ENCODE measurements around the gene FAM217B.

FAM217B gene

GRCh38 chr20:59940129-59940955 is at the start of gene FAM217B, which contains the start of gene PPP1R3D:
Gene FAM217B, plus strand, starts transcription at chr20:59940389. Its CDS starts 3,555 bp downstream, at chr20:59943944.
Gene PPP1R3D, minus strand, starts transcription at chr20:59940305. Its CDS starts 374 bp downstream, at chr20:59939931.
- DNase-seq (ENCODE audit: low read depth in 1 of 2, low spot score in 1 of 2): peak; percentile 77 to 82

GRCh38 chr20:59891581-59891980 is 48.6 kb upstream of the FAM217B start:
- DNase-seq (ENCODE audit: low read depth in 1 of 2, low spot score in 1 of 2): no peak

- DNase-seq (ENCODE audit: low read depth in 1 of 2, low spot score in 1 of 2): no peak
These were observed 44.3 kb upstream of the FAM217B start for GRCh38 chr20:59895908-59896307.

- no peak for DNase-seq (ENCODE audit: low read depth in 1 of 2, low spot score in 1 of 2)
These were observed 37.7 kb upstream of the FAM217B start for GRCh38 chr20:59902470-59902869.

GRCh38 chr20:59903621-59904020 is 36.6 kb upstream of the FAM217B start:
- no peak for DNase-seq (ENCODE audit: low read depth in 1 of 2, low spot score in 1 of 2)

- no peak for DNase-seq (ENCODE audit: low read depth in 1 of 2, low spot score in 1 of 2)
These were observed 31.3 kb upstream of the FAM217B start for GRCh38 chr20:59908855-59909254.

GRCh38 chr20:59911041-59911440 is 29.1 kb upstream of the FAM217B start:
- DNase-seq (ENCODE audit: low read depth in 1 of 2, low spot score in 1 of 2): no peak

GRCh38 chr20:59912609-59913008 is 27.6 kb upstream of the FAM217B start:
- no peak for DNase-seq (ENCODE audit: low read depth in 1 of 2, low spot score in 1 of 2)

GRCh38 chr20:59920944-59921343 is 19.2 kb upstream of the FAM217B start:
- no peak for DNase-seq (ENCODE audit: low read depth in 1 of 2, low spot score in 1 of 2)

GRCh38 chr20:59923514-59923913 is 16.7 kb upstream of the FAM217B start:
- DNase-seq (ENCODE audit: low read depth in 1 of 2, low spot score in 1 of 2): no peak

GRCh38 chr20:59925359-59925758 is 14.8 kb upstream of the FAM217B start:
- DNase-seq (ENCODE audit: low read depth in 1 of 2, low spot score in 1 of 2): no peak

- no peak for DNase-seq (ENCODE audit: low read depth in 1 of 2, low spot score in 1 of 2)
These were observed 14.3 kb upstream of the FAM217B start for GRCh38 chr20:59925899-59926298.

- no peak for DNase-seq (ENCODE audit: low read depth in 1 of 2, low spot score in 1 of 2)
These were observed 8.5 kb upstream of the FAM217B start for GRCh38 chr20:59931511-59932312.

GRCh38 chr20:59932616-59933295 is 7.4 kb upstream of the FAM217B start:
- no peak for DNase-seq (ENCODE audit: low read depth in 1 of 2, low spot score in 1 of 2)

- DNase-seq (ENCODE audit: low read depth in 1 of 2, low spot score in 1 of 2): peak; percentile 27 to 28
These were observed 6.8 kb upstream of the FAM217B start, which contains the start of gene SYCP2 for GRCh38 chr20:59933296-59933848. Gene SYCP2, minus strand, starts transcription at chr20:59933637. Its CDS starts 11,224 bp downstream, at chr20:59922413.

- peak; percentile 60 to 63 for DNase-seq (ENCODE audit: low read depth in 1 of 2, low spot score in 1 of 2)
These were observed 6.2 kb upstream of the FAM217B start for GRCh38 chr20:59933849-59934585.

GRCh38 chr20:59935457-59936185 is 4.6 kb upstream of the FAM217B start:
- no peak for DNase-seq (ENCODE audit: low read depth in 1 of 2, low spot score in 1 of 2)

- no peak for DNase-seq (ENCODE audit: low read depth in 1 of 2, low spot score in 1 of 2)
These were observed 3.8 kb upstream of the FAM217B start for GRCh38 chr20:59936409-59936808.

GRCh38 chr20:59937150-59937549 is 3.0 kb upstream of the FAM217B start:
- no peak for DNase-seq (ENCODE audit: low read depth in 1 of 2, low spot score in 1 of 2)

GRCh38 chr20:59938221-59938620 is 2.0 kb upstream of the FAM217B start:
- DNase-seq (ENCODE audit: low read depth in 1 of 2, low spot score in 1 of 2): no peak

Measured in activated CD4-positive, alpha-beta T cell treated with anti-CD3 and anti-CD28 coated beads, Interleukin-2, amount 50 U/mL, for 24 hours (primary cell).